Ammon's horn (tissue), 1 donor: Measurements from ENCODE around the gene TSPY10.
"Not testable (repeated sequence)": the region's sequence is repeated elsewhere in the genome, so short reads cannot be mapped to it uniquely, and the experiment has no call there.

Source experiments
- DNase-seq: peaks from one replicate; pipeline ENCODE4 v3.0.0-alpha.2; 2016; ENCODE audit warnings: low spot score

The TSPY10 gene, protein sequence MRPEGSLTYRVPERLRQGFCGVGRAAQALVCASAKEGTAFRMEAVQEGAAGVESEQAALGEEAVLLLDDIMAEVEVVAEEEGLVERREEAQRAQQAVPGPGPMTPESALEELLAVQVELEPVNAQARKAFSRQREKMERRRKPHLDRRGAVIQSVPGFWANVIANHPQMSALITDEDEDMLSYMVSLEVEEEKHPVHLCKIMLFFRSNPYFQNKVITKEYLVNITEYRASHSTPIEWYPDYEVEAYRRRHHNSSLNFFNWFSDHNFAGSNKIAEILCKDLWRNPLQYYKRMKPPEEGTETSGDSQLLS

DNA sequence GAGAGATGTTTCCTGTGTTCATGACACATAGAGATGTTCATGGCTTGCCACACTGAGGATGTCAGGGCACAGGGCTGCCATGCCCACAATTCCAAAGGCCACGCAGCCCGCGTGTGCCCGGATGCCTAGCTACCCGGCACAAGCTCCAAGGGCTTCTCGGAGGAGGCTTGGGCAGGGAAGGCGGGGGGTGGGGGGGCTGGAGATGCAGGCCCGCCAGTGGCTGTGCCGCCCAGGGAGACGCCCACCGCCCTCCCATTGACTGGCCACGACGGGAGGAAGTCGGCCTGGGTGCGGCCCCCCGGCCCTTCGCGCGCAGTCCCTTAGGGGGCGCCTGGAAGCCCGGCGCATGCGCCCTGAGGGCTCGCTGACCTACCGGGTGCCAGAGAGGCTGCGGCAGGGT, at the start of gene TSPY10:
Gene TSPY10, plus strand, starts transcription at position 301 of the 400 bp plus-strand sequence. Its CDS starts 46 bp downstream, at position 347.
- not testable (repeated sequence) for DNase-seq

DNA sequence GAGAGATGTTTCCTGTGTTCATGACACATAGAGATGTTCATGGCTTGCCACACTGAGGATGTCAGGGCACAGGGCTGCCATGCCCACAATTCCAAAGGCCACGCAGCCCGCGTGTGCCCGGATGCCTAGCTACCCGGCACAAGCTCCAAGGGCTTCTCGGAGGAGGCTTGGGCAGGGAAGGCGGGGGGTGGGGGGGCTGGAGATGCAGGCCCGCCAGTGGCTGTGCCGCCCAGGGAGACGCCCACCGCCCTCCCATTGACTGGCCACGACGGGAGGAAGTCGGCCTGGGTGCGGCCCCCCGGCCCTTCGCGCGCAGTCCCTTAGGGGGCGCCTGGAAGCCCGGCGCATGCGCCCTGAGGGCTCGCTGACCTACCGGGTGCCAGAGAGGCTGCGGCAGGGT, 40.7 kb upstream of the TSPY10 start, which contains the start of gene TSPY9:
Gene TSPY9, plus strand, starts transcription at position 301 of the 400 bp plus-strand sequence. Its CDS starts 46 bp downstream, at position 347.
- not testable (repeated sequence) for DNase-seq

GRCh38 chrY:9504396-9504795, 23.3 kb upstream of the TSPY10 start:
- DNase-seq = not testable (repeated sequence)

DNA sequence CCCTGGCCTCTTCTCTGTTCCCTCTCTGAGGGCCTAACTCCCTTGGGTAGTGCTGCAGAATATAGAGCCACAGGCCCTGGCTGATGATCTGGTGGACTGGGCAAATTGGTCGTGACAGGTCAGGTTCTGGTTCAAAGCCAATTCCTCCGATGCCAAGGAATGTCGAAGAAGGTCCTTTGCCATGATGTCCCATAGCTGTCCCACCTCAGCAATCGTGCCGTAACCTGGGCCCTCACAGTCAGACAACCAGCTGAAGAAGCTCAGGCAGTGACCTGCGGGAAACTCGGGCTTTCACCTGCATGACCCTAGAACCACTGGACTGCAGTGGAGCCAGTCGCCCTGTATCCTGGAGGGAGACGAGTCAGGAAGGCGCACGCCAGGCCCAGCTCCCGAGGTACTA, 11.4 kb upstream of the TSPY10 start:
- DNase-seq = not testable (repeated sequence)
